ENCODE data around the gene ACSL6. TPM values are rescaled to one million over a fixed set of nuclear protein-coding genes. Genes with fewer than 3 reads are reported as not detected.
"Not testable (repeated sequence)": the region's sequence is repeated elsewhere in the genome, so short reads cannot be mapped to it uniquely, and the experiment has no call there.

Gene ACSL6
- total RNA-seq, 1 experiment from 2014 or later = 4.8 TPM

DNA sequence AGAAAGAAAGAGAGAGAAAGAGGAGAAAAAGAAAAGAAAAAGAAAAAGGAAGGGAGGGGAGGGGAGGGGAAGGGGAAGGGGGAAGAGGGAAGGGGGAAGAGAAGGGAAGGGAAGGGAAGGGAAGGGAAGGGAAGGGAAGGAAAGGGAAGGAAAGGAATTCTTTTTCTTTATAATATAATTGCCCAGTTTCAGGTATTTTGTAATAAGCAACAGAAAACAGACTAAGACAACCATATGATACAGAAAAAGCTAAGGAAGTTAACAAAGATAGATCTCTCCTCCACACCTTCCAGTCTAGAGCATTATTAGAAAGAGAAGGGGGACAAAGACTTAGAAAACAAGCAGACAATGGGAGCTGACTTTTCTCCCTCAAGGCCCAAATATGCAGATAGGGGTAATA lies 97.0 kb downstream of the ACSL6 start (continued):
- TF ChIP-seq, protein P1, sequence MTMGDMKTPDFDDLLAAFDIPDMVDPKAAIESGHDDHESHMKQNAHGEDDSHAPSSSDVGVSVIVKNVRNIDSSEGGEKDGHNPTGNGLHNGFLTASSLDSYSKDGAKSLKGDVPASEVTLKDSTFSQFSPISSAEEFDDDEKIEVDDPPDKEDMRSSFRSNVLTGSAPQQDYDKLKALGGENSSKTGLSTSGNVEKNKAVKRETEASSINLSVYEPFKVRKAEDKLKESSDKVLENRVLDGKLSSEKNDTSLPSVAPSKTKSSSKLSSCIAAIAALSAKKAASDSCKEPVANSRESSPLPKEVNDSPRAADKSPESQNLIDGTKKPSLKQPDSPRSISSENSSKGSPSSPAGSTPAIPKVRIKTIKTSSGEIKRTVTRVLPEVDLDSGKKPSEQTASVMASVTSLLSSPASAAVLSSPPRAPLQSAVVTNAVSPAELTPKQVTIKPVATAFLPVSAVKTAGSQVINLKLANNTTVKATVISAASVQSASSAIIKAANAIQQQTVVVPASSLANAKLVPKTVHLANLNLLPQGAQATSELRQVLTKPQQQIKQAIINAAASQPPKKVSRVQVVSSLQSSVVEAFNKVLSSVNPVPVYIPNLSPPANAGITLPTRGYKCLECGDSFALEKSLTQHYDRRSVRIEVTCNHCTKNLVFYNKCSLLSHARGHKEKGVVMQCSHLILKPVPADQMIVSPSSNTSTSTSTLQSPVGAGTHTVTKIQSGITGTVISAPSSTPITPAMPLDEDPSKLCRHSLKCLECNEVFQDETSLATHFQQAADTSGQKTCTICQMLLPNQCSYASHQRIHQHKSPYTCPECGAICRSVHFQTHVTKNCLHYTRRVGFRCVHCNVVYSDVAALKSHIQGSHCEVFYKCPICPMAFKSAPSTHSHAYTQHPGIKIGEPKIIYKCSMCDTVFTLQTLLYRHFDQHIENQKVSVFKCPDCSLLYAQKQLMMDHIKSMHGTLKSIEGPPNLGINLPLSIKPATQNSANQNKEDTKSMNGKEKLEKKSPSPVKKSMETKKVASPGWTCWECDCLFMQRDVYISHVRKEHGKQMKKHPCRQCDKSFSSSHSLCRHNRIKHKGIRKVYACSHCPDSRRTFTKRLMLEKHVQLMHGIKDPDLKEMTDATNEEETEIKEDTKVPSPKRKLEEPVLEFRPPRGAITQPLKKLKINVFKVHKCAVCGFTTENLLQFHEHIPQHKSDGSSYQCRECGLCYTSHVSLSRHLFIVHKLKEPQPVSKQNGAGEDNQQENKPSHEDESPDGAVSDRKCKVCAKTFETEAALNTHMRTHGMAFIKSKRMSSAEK (CRISPR knock-in tag; IDR thresholded peaks at IDR 0.05; ENCODE audit: borderline replicate concordance) = no peak
- no peak for TF ChIP-seq PRRX2 (CRISPR knock-in tag; IDR thresholded peaks at IDR 0.05)

DNA sequence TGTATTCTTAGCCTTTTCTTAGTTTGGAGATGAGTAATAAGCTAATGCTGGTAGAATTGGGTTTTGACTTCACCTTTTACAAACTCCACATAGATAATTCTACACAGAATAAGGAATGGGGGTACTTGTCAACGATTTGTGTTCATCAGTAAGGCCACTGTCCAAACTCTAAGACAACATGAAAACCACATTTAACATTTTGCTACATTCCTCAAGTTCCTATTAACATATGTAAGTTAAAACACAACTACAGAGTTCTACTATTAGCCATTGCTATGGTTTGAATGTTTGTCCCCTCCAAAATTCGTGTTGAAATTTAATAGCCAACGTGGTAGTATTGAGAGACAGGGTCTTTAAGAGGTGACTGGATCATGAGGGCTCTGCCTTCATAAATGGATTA lies 97.9 kb downstream of the ACSL6 start:
- Mint-ChIP-seq H3K4me3 (no peak overlapping the region), H3K9me3 (peaks cover 4% of the 10 kb centered on the region), H3K27ac (no peak overlapping the region), H3K36me3 (no peaks in the 10 kb centered on the region), H3K4me1 (no peaks in the 10 kb centered on the region), H3K27me3 (ENCODE audit: low read depth) (no peaks in the 10 kb centered on the region)
- POLR2A ChIA-PET = no interaction called here
- ATAC-seq (no peak), DNase-seq (ENCODE audit: low spot score) (no peak)
- CTCF ChIA-PET = no interaction called here
- TF ChIP-seq, protein P1 (CRISPR knock-in tag; IDR thresholded peaks at IDR 0.05; ENCODE audit: borderline replicate concordance) = no peak

DNA sequence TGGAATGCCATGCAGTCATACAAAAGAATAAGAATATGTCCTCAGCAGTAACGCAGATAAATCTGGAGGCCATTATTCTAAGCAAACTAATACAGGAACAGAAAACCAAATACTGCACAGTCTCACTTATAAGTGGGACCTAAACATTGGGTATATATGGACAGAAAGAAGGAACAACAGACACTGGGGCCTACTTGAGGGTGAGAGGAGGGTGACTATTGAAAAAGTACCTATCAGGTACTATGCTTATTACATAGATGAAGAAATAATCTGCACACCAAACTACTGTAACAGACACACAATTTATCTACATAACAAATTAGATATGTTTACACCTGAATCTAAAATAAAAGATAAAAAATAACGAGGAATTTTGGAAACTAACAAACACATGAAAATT lies 104.8 kb downstream of the ACSL6 start:
- Mint-ChIP-seq H3K27ac (no peak overlapping the region), H3K27me3 (ENCODE audit: low read depth) (no peaks in the 10 kb centered on the region; the same call in 1 of the 2 replicates), H3K36me3 (peaks cover 11% of the 10 kb centered on the region), H3K4me1 (no peaks in the 10 kb centered on the region), H3K4me3 (no peak overlapping the region), H3K9me3 (peaks cover 36% of the 10 kb centered on the region)
- ATAC-seq (no peak), DNase-seq (ENCODE audit: low spot score) (no peak)
- TF ChIP-seq, protein P2, sequence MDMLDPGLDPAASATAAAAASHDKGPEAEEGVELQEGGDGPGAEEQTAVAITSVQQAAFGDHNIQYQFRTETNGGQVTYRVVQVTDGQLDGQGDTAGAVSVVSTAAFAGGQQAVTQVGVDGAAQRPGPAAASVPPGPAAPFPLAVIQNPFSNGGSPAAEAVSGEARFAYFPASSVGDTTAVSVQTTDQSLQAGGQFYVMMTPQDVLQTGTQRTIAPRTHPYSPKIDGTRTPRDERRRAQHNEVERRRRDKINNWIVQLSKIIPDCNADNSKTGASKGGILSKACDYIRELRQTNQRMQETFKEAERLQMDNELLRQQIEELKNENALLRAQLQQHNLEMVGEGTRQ (CRISPR knock-in tag; IDR thresholded peaks at IDR 0.05) = no peak
- TF ChIP-seq, protein P3, sequence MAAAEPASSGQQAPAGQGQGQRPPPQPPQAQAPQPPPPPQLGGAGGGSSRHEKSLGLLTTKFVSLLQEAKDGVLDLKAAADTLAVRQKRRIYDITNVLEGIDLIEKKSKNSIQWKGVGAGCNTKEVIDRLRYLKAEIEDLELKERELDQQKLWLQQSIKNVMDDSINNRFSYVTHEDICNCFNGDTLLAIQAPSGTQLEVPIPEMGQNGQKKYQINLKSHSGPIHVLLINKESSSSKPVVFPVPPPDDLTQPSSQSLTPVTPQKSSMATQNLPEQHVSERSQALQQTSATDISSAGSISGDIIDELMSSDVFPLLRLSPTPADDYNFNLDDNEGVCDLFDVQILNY (CRISPR knock-in tag; IDR thresholded peaks at IDR 0.05) = no peak
- TF ChIP-seq PRRX2 (CRISPR knock-in tag; IDR thresholded peaks at IDR 0.05) (no peak), ESRRA (CRISPR knock-in tag; IDR thresholded peaks at IDR 0.05; ENCODE audit: borderline replicate concordance) (no peak), NFYB (CRISPR knock-in tag; conservative IDR thresholded peaks at IDR 0.05; ENCODE audit: low read depth) (no peak), TCF7 (CRISPR knock-in tag; IDR thresholded peaks at IDR 0.05; ENCODE audit: low read depth) (no peak), JUN (CRISPR knock-in tag; IDR thresholded peaks at IDR 0.05) (no peak), GABPB1 (CRISPR knock-in tag; IDR thresholded peaks at IDR 0.05) (no peak), NR1H2 (CRISPR knock-in tag; IDR thresholded peaks at IDR 0.05) (no peak), MXD4 (CRISPR knock-in tag; IDR thresholded peaks at IDR 0.05; ENCODE audit: borderline replicate concordance) (no peak), ZNF423 (CRISPR knock-in tag; IDR thresholded peaks at IDR 0.05) (no peak), RORB (CRISPR knock-in tag; IDR thresholded peaks at IDR 0.05) (no peak), CREB1 (CRISPR knock-in tag; IDR thresholded peaks at IDR 0.05) (no peak)
- TF ChIP-seq, protein P4, sequence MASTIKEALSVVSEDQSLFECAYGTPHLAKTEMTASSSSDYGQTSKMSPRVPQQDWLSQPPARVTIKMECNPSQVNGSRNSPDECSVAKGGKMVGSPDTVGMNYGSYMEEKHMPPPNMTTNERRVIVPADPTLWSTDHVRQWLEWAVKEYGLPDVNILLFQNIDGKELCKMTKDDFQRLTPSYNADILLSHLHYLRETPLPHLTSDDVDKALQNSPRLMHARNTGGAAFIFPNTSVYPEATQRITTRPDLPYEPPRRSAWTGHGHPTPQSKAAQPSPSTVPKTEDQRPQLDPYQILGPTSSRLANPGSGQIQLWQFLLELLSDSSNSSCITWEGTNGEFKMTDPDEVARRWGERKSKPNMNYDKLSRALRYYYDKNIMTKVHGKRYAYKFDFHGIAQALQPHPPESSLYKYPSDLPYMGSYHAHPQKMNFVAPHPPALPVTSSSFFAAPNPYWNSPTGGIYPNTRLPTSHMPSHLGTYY (CRISPR knock-in tag; IDR thresholded peaks at IDR 0.05) = no peak
- TF ChIP-seq, protein P5, sequence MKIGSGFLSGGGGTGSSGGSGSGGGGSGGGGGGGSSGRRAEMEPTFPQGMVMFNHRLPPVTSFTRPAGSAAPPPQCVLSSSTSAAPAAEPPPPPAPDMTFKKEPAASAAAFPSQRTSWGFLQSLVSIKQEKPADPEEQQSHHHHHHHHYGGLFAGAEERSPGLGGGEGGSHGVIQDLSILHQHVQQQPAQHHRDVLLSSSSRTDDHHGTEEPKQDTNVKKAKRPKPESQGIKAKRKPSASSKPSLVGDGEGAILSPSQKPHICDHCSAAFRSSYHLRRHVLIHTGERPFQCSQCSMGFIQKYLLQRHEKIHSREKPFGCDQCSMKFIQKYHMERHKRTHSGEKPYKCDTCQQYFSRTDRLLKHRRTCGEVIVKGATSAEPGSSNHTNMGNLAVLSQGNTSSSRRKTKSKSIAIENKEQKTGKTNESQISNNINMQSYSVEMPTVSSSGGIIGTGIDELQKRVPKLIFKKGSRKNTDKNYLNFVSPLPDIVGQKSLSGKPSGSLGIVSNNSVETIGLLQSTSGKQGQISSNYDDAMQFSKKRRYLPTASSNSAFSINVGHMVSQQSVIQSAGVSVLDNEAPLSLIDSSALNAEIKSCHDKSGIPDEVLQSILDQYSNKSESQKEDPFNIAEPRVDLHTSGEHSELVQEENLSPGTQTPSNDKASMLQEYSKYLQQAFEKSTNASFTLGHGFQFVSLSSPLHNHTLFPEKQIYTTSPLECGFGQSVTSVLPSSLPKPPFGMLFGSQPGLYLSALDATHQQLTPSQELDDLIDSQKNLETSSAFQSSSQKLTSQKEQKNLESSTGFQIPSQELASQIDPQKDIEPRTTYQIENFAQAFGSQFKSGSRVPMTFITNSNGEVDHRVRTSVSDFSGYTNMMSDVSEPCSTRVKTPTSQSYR (CRISPR knock-in tag; IDR thresholded peaks at IDR 0.05) = no peak
- POLR2A ChIA-PET = no interaction called here
- CTCF ChIA-PET = no interaction called here

DNA sequence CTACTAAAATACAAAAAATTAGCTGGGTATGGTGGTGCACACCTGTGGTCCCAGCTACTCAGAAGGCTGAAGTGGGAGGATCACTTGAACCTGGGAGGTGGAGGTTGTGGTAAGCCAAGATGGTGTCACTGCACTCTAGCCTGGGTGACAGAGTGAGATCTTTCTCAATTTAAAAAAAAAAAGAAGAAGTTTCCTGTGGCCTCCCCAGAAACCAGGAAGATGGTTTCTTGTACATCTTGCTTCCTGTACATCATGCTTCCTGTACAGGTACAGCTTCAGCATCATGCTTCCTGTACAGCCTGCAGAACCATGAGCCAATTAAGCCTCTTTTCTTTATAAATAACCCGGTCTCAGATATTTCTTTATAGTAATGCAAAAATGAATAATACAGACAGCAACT lies 109.2 kb downstream of the ACSL6 start:
- DNase-seq (ENCODE audit: low spot score); H3K27ac Mint-ChIP-seq; CTCF ChIA-PET; H3K4me1 Mint-ChIP-seq; H3K4me3 Mint-ChIP-seq; H3K27me3 Mint-ChIP-seq (ENCODE audit: low read depth); POLR2A ChIA-PET; ATAC-seq: not testable (repeated sequence)
- Mint-ChIP-seq H3K9me3 (peaks cover 40% of the 10 kb centered on the region), H3K36me3 (peaks cover 11% of the 10 kb centered on the region)
